LNCAP (cell line): ENCODE data around the gene HNRNPF.

Source experiments
- CTCF ChIP-seq: fragments of 450-650 bp; IDR thresholded peaks from 2 replicates; pipeline ENCODE4 v1.5.1; 2017; ENCODE audit warnings: mild to moderate bottlenecking

The HNRNPF gene

GRCh38 chr10:43440463-43441134 lies 31.6 kb upstream of the HNRNPF start:
- no peak for TF ChIP-seq CTCF

- TF ChIP-seq CTCF: no peak
Measured at GRCh38 chr10:43437141-43437870, 28.3 kb upstream of the HNRNPF start.

GRCh38 chr10:43436291-43437140 lies 27.5 kb upstream of the HNRNPF start, which contains the start of gene ZNF487:
TSS of gene ZNF487 (plus strand) at chr10:43437111. CDS start at chr10:43475814, 38,703 bp downstream.
- TF ChIP-seq CTCF: no peak

GRCh38 chr10:43430926-43431663 lies 22.1 kb upstream of the HNRNPF start:
- no peak for TF ChIP-seq CTCF

- no peak for TF ChIP-seq CTCF
Measured at GRCh38 chr10:43427166-43427825, 18.3 kb upstream of the HNRNPF start.

- no peak for TF ChIP-seq CTCF
Measured at GRCh38 chr10:43424416-43424815, 15.4 kb upstream of the HNRNPF start.
